Osteoblast (primary cell): ENCODE results near the gene MCM8. TPM values are rescaled to one million over a fixed set of nuclear protein-coding genes. Genes with fewer than 3 reads are reported as not detected.

Experiments
- DNase-seq: peaks from one replicate; pipeline ENCODE4 v3.0.0; 2011; ENCODE audit warnings: low spot score, mixed read lengths; ENCODE audit not compliant: insufficient read length; ENCODE audit errors: missing footprints
- H2AFZ ChIP-seq: 2 replicates; pipeline ENCODE4 v1.6.0; 2011; ENCODE audit warnings: mild to moderate bottlenecking, low read length
- H3K27ac ChIP-seq: 2 replicates; pipeline ENCODE4 v1.5.1; 2011; ENCODE audit warnings: mild to moderate bottlenecking, low read depth, low read length, moderate library complexity
- H3K27me3 ChIP-seq: 2 replicates; pipeline ENCODE4 v1.6.0; 2012; ENCODE audit warnings: mild to moderate bottlenecking, control low read depth, inconsistent platforms, low read length, moderate library complexity; ENCODE audit not compliant: insufficient read depth
- H3K36me3 ChIP-seq: 2 replicates; pipeline ENCODE4 v1.5.1; 2011; ENCODE audit warnings: mild to moderate bottlenecking, low read length, control low read depth, moderate library complexity; ENCODE audit not compliant: insufficient read depth
- H3K4me1 ChIP-seq: 2 replicates; pipeline ENCODE4 v1.5.1; 2011; ENCODE audit warnings: mild to moderate bottlenecking, low read length, control low read depth, moderate library complexity; ENCODE audit not compliant: insufficient read depth
- H3K4me2 ChIP-seq: 2 replicates; pipeline ENCODE4 v1.6.0; 2011; ENCODE audit warnings: mild to moderate bottlenecking, low read length; ENCODE audit not compliant: insufficient read depth
- H3K4me3 ChIP-seq: fragments of 200-600 bp; sonication (generic); 3 replicates; pipeline ENCODE4 v1.5.1; 2012; ENCODE audit warnings: mild to moderate bottlenecking, low read length, inconsistent platforms; ENCODE audit not compliant: insufficient read depth
- H3K79me2 ChIP-seq: 2 replicates; pipeline ENCODE4 v1.6.0; 2012; ENCODE audit warnings: mild to moderate bottlenecking, low read length, control low read depth, inconsistent platforms; ENCODE audit not compliant: insufficient read depth
- H3K9me3 ChIP-seq: 2 replicates; pipeline ENCODE4 v1.5.1; 2011; ENCODE audit warnings: low read depth, low read length, control low read depth
- H4K20me1 ChIP-seq: 2 replicates; pipeline ENCODE4 v1.6.0; 2012; ENCODE audit warnings: mild to moderate bottlenecking, low read length, control low read depth; ENCODE audit not compliant: insufficient read depth
- total RNA-seq: library from RNA; depleted of rRNA; stranded (reverse); fragments of >200 nt; gene quantifications from 2 replicates; pipeline ENCODE4 v1.2.3, GENCODE V29; 2012
- TF ChIP-seq, protein P1 (sequence below): IDR thresholded peaks from 2 replicates; pipeline ENCODE4 v1.5.1; 2011; ENCODE audit warnings: mild to moderate bottlenecking, low read depth, low read length, moderate library complexity; ENCODE audit errors: extremely low read depth

Gene MCM8
- total RNA-seq, 1 donor, result 3.3 TPM

DNA sequence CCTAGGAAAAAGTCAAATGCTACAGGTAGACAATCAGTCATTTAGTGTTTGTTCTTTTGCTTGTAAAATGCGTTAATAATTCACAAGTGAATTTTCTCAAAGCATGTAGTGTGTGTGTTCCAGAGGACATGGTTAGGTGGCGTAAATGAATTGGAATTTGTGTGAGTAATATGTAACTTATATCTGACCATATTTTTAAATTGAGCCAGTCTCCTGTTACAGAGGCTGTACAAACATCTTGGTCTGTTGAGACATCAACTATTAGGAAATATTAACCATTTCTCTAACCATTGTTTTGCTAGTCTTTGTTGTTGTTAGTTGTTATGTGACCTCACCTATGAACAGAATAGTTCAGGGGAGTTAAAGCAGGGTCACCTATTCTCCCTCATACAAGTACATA lies 22.7 kb downstream of the MCM8 start:
- peak overlapping the region; percentile 36 for H3K4me2 ChIP-seq
- TF ChIP-seq, protein P1, sequence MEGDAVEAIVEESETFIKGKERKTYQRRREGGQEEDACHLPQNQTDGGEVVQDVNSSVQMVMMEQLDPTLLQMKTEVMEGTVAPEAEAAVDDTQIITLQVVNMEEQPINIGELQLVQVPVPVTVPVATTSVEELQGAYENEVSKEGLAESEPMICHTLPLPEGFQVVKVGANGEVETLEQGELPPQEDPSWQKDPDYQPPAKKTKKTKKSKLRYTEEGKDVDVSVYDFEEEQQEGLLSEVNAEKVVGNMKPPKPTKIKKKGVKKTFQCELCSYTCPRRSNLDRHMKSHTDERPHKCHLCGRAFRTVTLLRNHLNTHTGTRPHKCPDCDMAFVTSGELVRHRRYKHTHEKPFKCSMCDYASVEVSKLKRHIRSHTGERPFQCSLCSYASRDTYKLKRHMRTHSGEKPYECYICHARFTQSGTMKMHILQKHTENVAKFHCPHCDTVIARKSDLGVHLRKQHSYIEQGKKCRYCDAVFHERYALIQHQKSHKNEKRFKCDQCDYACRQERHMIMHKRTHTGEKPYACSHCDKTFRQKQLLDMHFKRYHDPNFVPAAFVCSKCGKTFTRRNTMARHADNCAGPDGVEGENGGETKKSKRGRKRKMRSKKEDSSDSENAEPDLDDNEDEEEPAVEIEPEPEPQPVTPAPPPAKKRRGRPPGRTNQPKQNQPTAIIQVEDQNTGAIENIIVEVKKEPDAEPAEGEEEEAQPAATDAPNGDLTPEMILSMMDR, result no peak

DNA sequence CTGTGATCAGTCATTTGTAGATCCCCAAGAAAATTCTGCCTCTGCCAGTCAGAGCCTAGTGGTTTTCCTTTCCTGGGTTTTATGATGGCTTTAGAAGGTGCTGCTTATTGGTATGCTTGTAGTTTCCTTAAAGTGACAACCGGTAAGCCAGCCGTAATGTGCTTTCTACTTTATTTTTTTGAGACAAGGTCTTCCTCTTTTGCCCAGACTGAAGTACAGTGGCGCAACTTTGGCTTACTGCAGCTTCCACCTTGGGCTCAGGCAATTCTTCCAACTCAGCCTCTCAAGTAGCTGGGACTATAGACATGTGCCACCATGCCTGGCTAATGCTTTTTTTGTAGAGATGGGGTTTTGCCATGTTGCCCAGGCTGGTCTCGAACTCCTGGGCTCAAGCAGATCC lies 23.5 kb downstream of the MCM8 start:
- no peaks in the 10 kb centered on the region for H3K27me3 ChIP-seq
- no peaks in the 10 kb centered on the region for H3K79me2 ChIP-seq
- peaks cover 6% of the 10 kb centered on the region for H3K4me1 ChIP-seq
- TF ChIP-seq, protein P1, result no peak
- H3K4me2 ChIP-seq, result no peak overlapping the region
- no peaks in the 10 kb centered on the region for H3K36me3 ChIP-seq
- peak overlapping the region; percentile 72 for H3K27ac ChIP-seq
- DNase-seq, result no peak
- H2AFZ ChIP-seq, result no peak overlapping the region
- H3K4me3 ChIP-seq, result no peak overlapping the region
- H3K9me3 ChIP-seq, result no peaks in the 10 kb centered on the region
- H4K20me1 ChIP-seq, result no peaks in the 10 kb centered on the region

More for the DNA sequence above, 22.7 kb downstream of the MCM8 start:
- Histone ChIP-seq H3K4me3 (no peak overlapping the region), H3K4me1 (peaks cover 6% of the 10 kb centered on the region), H3K9me3 (no peaks in the 10 kb centered on the region), H3K36me3 (no peaks in the 10 kb centered on the region), H4K20me1 (no peaks in the 10 kb centered on the region), H2AFZ (no peak overlapping the region), H3K27ac (peak overlapping the region; percentile 72), H3K79me2 (no peaks in the 10 kb centered on the region), H3K27me3 (no peaks in the 10 kb centered on the region)
- DNase-seq, result peak; percentile 51

DNA sequence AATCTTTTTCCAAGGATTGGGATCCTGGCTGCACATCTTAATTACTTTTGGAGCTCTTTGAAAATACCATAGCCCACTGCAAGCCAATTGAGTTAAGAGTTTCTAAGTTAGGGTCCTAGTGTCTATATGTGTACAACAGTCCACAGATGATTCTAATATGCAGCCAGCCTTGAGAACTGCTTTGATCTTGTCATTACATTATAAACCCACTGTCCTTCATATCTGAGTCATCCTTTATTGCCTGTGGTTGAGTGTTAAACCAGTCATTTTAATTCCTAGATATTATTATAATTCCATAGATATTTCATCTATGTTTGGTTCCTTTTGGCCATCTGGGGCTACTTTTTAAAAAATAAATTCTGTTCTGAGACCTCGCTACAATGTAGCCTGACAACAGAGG lies 24.1 kb downstream of the MCM8 start:
- TF ChIP-seq, protein P1, result no peak
- DNase-seq, result peak; percentile 22
- H4K20me1 ChIP-seq, result no peaks in the 10 kb centered on the region
- no peaks in the 10 kb centered on the region for H3K9me3 ChIP-seq
- no peak overlapping the region for H3K4me2 ChIP-seq
- H3K4me3 ChIP-seq, result no peak overlapping the region
- peaks cover 6% of the 10 kb centered on the region for H3K4me1 ChIP-seq
- no peak overlapping the region for H2AFZ ChIP-seq
- H3K79me2 ChIP-seq, result no peaks in the 10 kb centered on the region
- peak overlapping the region; percentile 9 for H3K27ac ChIP-seq
- no peaks in the 10 kb centered on the region for H3K27me3 ChIP-seq
- H3K36me3 ChIP-seq, result no peaks in the 10 kb centered on the region

DNA sequence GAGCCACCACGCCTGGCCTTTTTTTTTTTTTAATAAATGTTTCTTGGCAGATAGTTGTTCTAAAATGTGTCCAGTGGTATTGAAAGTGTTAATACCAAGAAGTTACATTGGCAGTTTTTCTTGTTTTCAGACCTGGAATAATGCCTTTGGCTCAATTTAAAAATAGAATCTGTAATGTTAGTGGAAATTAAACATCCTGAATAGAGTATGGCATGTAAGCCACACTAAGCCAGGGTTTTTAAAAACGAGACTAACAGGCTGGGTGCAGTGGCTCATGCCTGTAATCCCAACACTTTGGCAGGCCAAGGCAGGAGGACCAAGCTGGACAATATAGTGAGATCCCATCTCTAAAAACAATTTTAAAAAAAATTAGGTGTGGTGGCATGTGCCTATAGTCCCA lies 25.3 kb downstream of the MCM8 start:
- H2AFZ ChIP-seq, result no peak overlapping the region
- TF ChIP-seq, protein P1, result no peak
- H4K20me1 ChIP-seq, result no peaks in the 10 kb centered on the region
- H3K36me3 ChIP-seq, result no peaks in the 10 kb centered on the region
- no peak overlapping the region for H3K4me2 ChIP-seq
- peaks cover 6% of the 10 kb centered on the region for H3K4me1 ChIP-seq
- H3K9me3 ChIP-seq, result no peaks in the 10 kb centered on the region
- no peak overlapping the region for H3K27ac ChIP-seq
- H3K79me2 ChIP-seq, result no peaks in the 10 kb centered on the region
- no peak overlapping the region for H3K4me3 ChIP-seq
- no peak for DNase-seq
- H3K27me3 ChIP-seq, result no peaks in the 10 kb centered on the region
